ENCODE results near the gene LHFPL3.

DNA sequence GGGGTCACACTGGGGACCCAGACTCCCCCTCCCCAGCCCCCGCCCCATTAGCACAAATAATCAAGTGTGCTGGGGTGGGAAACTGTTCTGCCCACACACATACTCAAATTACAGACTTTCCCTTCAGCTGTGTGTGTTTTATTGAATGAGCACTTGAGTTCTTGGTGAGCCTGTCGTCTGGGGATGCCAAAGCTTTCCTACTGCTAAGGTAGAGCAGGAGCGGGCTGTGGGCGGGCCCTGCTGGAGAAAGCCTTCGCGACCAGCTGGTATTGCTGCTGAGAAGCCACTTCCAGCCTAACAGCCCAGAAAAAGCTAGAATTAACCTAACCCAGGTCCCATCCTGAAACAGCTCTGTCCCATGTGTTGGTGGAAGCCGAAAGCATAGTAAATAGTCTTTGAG is 598.7 kb downstream of the LHFPL3 start:
- TF ChIP-seq BRCA1 (CRISPR knock-in tag; IDR thresholded peaks at IDR 0.05) (no peak), ESRRA (CRISPR knock-in tag; IDR thresholded peaks at IDR 0.05; ENCODE audit: low read depth) (no peak)
